Medulla oblongata (tissue), 1 donor: ENCODE results near the gene RALGPS2.

Experiments
- DNase-seq: peaks from one replicate; pipeline ENCODE4 v3.0.0-alpha.2; 2015; ENCODE audit errors: extremely low spot score

The RALGPS2 gene, protein sequence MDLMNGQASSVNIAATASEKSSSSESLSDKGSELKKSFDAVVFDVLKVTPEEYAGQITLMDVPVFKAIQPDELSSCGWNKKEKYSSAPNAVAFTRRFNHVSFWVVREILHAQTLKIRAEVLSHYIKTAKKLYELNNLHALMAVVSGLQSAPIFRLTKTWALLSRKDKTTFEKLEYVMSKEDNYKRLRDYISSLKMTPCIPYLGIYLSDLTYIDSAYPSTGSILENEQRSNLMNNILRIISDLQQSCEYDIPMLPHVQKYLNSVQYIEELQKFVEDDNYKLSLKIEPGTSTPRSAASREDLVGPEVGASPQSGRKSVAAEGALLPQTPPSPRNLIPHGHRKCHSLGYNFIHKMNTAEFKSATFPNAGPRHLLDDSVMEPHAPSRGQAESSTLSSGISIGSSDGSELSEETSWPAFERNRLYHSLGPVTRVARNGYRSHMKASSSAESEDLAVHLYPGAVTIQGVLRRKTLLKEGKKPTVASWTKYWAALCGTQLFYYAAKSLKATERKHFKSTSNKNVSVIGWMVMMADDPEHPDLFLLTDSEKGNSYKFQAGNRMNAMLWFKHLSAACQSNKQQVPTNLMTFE

DNA sequence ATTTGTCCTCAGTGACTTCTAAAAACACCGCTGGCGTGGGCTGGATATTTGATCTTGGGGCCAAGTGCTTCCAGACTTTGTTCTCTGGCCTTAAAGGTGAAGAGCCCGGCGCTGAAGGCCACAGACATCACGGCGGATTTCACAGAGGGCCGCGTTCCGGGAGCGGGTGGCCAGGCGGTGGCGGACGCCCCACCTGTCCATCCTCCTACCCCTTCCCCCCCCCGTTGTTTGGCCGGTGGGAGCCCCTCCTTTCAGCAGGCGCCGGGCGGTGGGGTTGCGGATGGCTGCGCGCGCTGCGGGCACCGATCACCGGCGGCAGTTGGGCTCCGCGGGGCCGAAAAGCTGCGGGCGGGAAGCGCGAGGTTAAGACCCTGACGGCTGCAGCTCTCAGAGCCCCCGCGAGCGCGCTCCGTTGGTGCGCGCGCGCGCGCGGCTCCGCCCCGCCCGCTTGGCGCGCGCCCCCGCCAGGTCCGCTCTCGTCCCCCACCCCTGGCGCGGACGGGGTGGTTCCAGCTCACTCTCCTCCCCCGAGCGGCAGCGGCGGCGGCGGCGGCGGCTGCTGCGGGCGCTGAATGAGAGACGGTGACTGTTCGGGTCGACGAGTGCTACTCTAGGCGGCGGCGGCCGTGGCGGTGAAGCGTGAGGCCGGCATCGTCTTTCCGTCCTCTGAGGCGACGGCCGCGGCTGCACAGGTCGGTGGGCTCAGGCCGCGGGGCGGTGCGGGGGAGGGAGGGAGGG lies at the start of gene RALGPS2:
Gene RALGPS2, plus strand, starts transcription at position 517 of the 738 bp plus-strand sequence. CDS start 51,521 bp downstream, outside the sequence.
- peak; percentile 75 for DNase-seq

GRCh38 chr1:178679237-178679636 lies 45.8 kb upstream of the RALGPS2 start:
- no peak for DNase-seq

DNA sequence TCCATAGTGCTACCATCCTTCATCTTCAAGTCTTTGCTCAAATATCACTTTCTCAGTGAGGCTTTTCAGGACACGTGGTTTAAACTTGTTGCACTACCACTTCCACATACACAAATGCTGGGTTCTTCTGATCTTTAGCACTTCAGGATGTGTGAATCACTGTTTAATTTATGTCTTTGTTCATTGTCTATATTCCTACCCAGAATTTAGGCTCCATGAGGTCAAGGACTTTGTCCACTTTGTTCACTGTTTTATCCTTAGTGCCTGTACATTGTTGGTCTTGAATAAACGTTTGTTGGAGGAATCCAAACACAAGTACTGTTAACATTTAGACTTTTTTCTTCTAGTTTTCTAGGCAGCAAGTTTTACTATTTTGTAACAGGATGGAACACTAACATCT lies 42.6 kb upstream of the RALGPS2 start:
- no peak for DNase-seq

DNA sequence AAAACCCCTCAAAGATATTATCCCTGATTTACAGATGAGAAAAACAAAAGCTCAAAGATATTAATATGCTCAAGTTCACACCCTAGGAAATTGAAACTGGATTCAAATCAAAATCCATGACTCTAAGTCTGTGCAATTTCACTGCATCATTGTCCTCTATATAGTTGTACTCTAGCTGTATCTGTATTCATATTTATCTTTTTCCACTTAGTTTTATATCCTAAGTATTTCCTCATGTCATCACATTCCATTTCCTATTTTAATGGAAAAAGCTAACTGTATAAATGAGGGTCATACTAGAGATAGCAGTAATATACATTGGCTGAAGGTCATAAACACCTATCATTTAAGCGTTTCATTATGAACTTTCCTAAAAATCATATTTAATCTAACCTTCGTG lies 42.2 kb upstream of the RALGPS2 start:
- DNase-seq: no peak

GRCh38 chr1:178683291-178683690 lies 41.8 kb upstream of the RALGPS2 start:
- peak; percentile 12 for DNase-seq

GRCh38 chr1:178684111-178684510 lies 40.9 kb upstream of the RALGPS2 start:
- no peak for DNase-seq

DNA sequence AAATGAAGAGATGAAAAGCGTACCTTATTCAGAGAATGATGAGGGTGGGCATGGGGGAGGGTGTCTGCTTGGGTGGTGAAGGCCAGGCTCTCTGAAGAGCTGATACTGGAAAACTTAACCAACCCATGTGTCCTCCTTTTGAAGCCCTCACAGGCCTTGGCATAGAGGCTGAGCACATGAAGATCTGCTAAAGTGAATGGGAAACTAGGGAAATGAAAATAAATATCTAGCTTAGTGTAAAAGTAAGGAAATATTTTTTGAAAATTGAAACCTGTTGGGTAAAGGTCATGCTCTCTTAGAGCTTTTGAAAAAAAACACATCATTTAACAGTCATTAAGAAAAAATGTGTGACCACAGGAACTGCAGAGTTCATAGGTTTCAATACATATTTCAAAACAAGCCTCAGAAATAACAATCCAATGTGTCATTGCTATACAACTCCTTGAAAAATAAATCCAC lies 40.5 kb upstream of the RALGPS2 start:
- DNase-seq: no peak

- no peak for DNase-seq
Observed at GRCh38 chr1:178686407-178686806, 38.6 kb upstream of the RALGPS2 start.

DNA sequence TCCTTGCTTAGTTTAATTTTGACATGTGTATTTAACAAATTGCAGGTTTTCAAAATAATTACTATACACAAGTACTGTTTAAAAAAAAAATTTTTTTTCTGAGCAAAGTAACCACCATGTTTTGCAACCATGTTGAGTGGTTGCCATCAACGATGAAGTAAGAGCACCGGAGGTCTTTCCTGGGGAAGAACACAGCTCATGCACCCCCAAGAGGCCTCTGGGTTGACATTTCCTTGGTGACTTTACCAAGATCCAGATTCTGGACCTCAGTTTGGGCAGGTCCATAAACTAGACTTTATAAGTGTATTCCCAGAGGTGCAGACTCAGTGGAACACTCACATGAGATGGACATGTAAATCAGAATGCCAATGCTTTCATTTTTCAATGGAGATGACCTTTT lies 36.8 kb upstream of the RALGPS2 start:
- DNase-seq: no peak

GRCh38 chr1:178689769-178690168 lies 35.3 kb upstream of the RALGPS2 start:
- DNase-seq: no peak

DNA sequence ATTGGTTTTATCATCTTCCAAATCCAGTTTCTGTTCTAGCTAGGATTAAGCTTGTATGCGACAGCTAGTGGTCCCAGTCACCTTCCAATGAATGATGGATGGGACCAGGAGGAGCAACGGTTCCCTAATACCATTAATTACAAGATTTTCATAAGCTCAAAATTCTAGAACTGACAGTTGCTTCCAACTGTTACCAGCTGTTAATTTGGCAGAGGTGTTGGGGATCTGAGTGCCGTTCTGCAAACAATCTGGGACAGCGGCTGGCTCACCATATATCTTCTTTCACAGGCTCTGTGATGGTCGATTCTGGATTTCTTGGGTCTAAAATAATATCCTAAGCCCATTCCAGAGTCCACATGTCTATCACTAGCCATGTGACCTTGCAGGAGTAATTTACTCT lies 34.5 kb upstream of the RALGPS2 start:
- no peak for DNase-seq

GRCh38 chr1:178692564-178693327 lies 32.3 kb upstream of the RALGPS2 start:
- DNase-seq: no peak

GRCh38 chr1:178693366-178693765 lies 31.7 kb upstream of the RALGPS2 start:
- DNase-seq: no peak

GRCh38 chr1:178694923-178695525 lies 30.0 kb upstream of the RALGPS2 start:
- DNase-seq: no peak

DNA sequence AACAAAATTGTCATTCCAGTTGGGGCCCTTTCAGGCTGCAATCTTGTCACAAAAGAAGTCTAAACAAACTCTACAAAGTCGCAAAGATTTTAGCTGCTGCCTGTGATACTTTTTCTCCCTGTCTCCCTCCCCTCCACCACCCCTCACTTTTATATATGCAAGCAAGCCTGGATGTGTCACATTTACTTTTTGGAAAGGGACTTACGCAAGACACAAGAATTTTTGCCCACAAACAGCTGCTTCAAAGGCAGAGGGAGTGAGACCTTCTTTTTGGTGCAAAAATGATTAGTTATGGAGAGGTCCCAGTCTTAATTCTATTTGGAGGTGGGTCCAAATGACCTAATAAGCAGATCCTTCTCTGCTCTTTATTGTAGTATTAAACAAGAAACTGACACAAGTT lies 22.9 kb upstream of the RALGPS2 start:
- no peak for DNase-seq

- DNase-seq: no peak
Observed at GRCh38 chr1:178704833-178705232, 20.2 kb upstream of the RALGPS2 start.

- DNase-seq: no peak
Observed at GRCh38 chr1:178706432-178706831, 18.6 kb upstream of the RALGPS2 start.

GRCh38 chr1:178713259-178713658 lies 11.8 kb upstream of the RALGPS2 start:
- no peak for DNase-seq

- no peak for DNase-seq
Observed at GRCh38 chr1:178714453-178714852, 10.6 kb upstream of the RALGPS2 start.

GRCh38 chr1:178716111-178716510 lies 8.9 kb upstream of the RALGPS2 start:
- no peak for DNase-seq

- DNase-seq: no peak
Observed at GRCh38 chr1:178718520-178718919, 6.5 kb upstream of the RALGPS2 start.
